ENCODE data around the gene MYT1. TPM values are rescaled to one million over a fixed set of nuclear protein-coding genes. Genes with fewer than 3 reads are reported as not detected.

The MYT1 gene
- total RNA-seq, 4 donors from 2014 or later, result not detected

GRCh38 chr20:64200740-64201139 is 36.5 kb downstream of the MYT1 start:
- H3K4me3 ChIP-seq, result no peak overlapping the region
- H3K4me1 ChIP-seq, result peaks cover 0 to 3% (median 0%) of the 10 kb centered on the region in 4 donors
- WGBS, 2 donors, result 86 to 90% methylated on average over 16 of the region's 16 CpGs
- H3K36me3 ChIP-seq, result no peaks in the 10 kb centered on the region
- peaks cover 0 to 4% of the 10 kb centered on the region in 2 donors for H3K27me3 ChIP-seq
- no peak for TF ChIP-seq CTCF (IDR thresholded peaks at IDR 0.05)
- TF ChIP-seq EP300 (IDR thresholded peaks at IDR 0.05), result no peak
- no peak for TF ChIP-seq POLR2A (IDR thresholded peaks at IDR 0.05)
- H3K9me3 ChIP-seq, result no peaks in the 10 kb centered on the region
- no peak overlapping the region for H3K27ac ChIP-seq
- DNase-seq (ENCODE audit: low spot score in 2 of 2), result no peak

GRCh38 chr20:64201653-64202052 is 37.4 kb downstream of the MYT1 start:
- TF ChIP-seq EP300 (IDR thresholded peaks at IDR 0.05) (no peak), POLR2A (IDR thresholded peaks at IDR 0.05) (no peak), CTCF (IDR thresholded peaks at IDR 0.05) (no peak)
- Histone ChIP-seq H3K36me3 (no peaks in the 10 kb centered on the region), H3K27me3 (peaks cover 0 to 4% of the 10 kb centered on the region in 2 donors), H3K9me3 (no peaks in the 10 kb centered on the region), H3K27ac (no peak overlapping the region), H3K4me3 (no peak overlapping the region), H3K4me1 (peaks cover 0 to 4% (median 0%) of the 10 kb centered on the region in 4 donors)
- DNase-seq (ENCODE audit: low spot score in 2 of 2), result no peak
- WGBS, 2 donors, result 94 to 96% methylated on average over 16 to 35 of the region's 35 CpGs

- no peaks in the 10 kb centered on the region for H3K9me3 ChIP-seq
- WGBS, 2 donors, result 53 to 63% methylated on average over 16 to 17 of the region's 17 CpGs
- no peak overlapping the region for H3K27ac ChIP-seq
- no peaks in the 10 kb centered on the region for H3K27me3 ChIP-seq
- no peak for TF ChIP-seq EP300 (IDR thresholded peaks at IDR 0.05)
- no peak for TF ChIP-seq POLR2A (IDR thresholded peaks at IDR 0.05)
- TF ChIP-seq CTCF (IDR thresholded peaks at IDR 0.05), result no peak
- no peaks in the 10 kb centered on the region for H3K36me3 ChIP-seq
- no peak for DNase-seq (ENCODE audit: low spot score in 2 of 2)
- peaks cover 0 to 4% (median 0%) of the 10 kb centered on the region in 4 donors for H3K4me1 ChIP-seq
- H3K4me3 ChIP-seq, result no peak overlapping the region
Observed at GRCh38 chr20:64203037-64203777, 39.0 kb downstream of the MYT1 start.

GRCh38 chr20:64205611-64206026 is 41.4 kb downstream of the MYT1 start:
- TF ChIP-seq CTCF (IDR thresholded peaks at IDR 0.05), result no peak
- TF ChIP-seq EP300 (IDR thresholded peaks at IDR 0.05), result no peak
- TF ChIP-seq POLR2A (IDR thresholded peaks at IDR 0.05), result no peak
- Histone ChIP-seq H3K9me3 (no peaks in the 10 kb centered on the region), H3K4me1 (peaks cover 0 to 4% (median 0%) of the 10 kb centered on the region in 4 donors), H3K4me3 (no peak overlapping the region), H3K27ac (no peak overlapping the region), H3K27me3 (no peaks in the 10 kb centered on the region), H3K36me3 (no peaks in the 10 kb centered on the region)
- DNase-seq (ENCODE audit: low spot score in 2 of 2), result no peak
- WGBS, 2 donors, result 49 to 54% methylated on average over 17 of the region's 17 CpGs

GRCh38 chr20:64206614-64207013 is 42.4 kb downstream of the MYT1 start:
- DNase-seq (ENCODE audit: low spot score in 2 of 2), result no peak
- Histone ChIP-seq H3K4me1 (peaks cover 0 to 4% (median 0%) of the 10 kb centered on the region in 4 donors), H3K27me3 (no peaks in the 10 kb centered on the region), H3K4me3 (no peak overlapping the region), H3K36me3 (no peaks in the 10 kb centered on the region), H3K9me3 (no peaks in the 10 kb centered on the region), H3K27ac (no peak overlapping the region)
- TF ChIP-seq POLR2A (IDR thresholded peaks at IDR 0.05) (no peak), EP300 (IDR thresholded peaks at IDR 0.05) (no peak), CTCF (IDR thresholded peaks at IDR 0.05) (no peak)
- WGBS, 2 donors, result 93 to 95% methylated on average over 8 of the region's 8 CpGs

Measured in tibial nerve (tissue), 4 donors.